ENCODE data around the gene PALLD. TPM values are rescaled to one million over a fixed set of nuclear protein-coding genes. Genes with fewer than 3 reads are reported as not detected.

Gene PALLD
- total RNA-seq, 1 experiment from 2014 or later, result 18.3 TPM

DNA sequence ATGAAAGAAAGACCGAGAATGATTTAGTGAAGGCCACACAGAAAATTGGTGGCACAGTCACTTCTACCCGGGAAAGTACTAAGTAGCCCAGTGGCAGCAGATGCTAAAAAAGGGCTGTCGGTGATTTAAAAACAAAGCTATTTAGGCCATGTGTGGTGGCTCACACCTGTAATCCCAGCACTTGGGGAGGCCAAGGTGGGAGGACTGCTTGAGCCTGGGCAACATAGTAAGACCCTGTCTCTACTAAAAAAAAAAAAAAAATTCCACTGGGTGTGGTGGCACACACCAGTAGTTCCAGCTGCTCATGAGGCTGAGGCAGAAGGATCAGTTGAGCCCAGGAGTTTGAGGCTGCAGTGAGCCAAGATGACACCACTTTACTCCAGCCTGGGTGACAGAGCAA, 369.0 kb downstream of the PALLD start:
- no peak overlapping the region for H2AK5ac ChIP-seq (ENCODE audit: insufficient read length, low read length)
- H3K27ac Mint-ChIP-seq, result no peak overlapping the region
- DNase-seq, result no peak
- H3K4me3 Mint-ChIP-seq, result no peak overlapping the region
- no peaks in the 10 kb centered on the region for H3K23me2 ChIP-seq (ENCODE audit: insufficient read length, low read depth, low read length, poor library complexity, severe bottlenecking)
- no peak overlapping the region for H2BK120ac ChIP-seq (ENCODE audit: low read depth, low read length, poor library complexity, severe bottlenecking)
- H4K5ac ChIP-seq (ENCODE audit: insufficient read length, low read depth, low read length), result no peak overlapping the region
- H3K4me2 ChIP-seq (ENCODE audit: insufficient read depth, insufficient read length, low read length), result no peak overlapping the region
- no peak overlapping the region for H3K9ac ChIP-seq (ENCODE audit: extremely low read depth, insufficient read length, low read length)
- no peaks in the 10 kb centered on the region for H3K79me2 ChIP-seq (ENCODE audit: insufficient read depth, low read length)
- H3K18ac ChIP-seq (ENCODE audit: insufficient read length, low read depth, low read length), result no peak overlapping the region
- no peak overlapping the region for H2BK15ac ChIP-seq (ENCODE audit: low read depth, low read length)
- H2AFZ ChIP-seq (ENCODE audit: low read length), result no peak overlapping the region
- TF ChIP-seq, protein P1, sequence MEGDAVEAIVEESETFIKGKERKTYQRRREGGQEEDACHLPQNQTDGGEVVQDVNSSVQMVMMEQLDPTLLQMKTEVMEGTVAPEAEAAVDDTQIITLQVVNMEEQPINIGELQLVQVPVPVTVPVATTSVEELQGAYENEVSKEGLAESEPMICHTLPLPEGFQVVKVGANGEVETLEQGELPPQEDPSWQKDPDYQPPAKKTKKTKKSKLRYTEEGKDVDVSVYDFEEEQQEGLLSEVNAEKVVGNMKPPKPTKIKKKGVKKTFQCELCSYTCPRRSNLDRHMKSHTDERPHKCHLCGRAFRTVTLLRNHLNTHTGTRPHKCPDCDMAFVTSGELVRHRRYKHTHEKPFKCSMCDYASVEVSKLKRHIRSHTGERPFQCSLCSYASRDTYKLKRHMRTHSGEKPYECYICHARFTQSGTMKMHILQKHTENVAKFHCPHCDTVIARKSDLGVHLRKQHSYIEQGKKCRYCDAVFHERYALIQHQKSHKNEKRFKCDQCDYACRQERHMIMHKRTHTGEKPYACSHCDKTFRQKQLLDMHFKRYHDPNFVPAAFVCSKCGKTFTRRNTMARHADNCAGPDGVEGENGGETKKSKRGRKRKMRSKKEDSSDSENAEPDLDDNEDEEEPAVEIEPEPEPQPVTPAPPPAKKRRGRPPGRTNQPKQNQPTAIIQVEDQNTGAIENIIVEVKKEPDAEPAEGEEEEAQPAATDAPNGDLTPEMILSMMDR (conservative IDR thresholded peaks at IDR 0.05), result no peak
- no peaks in the 10 kb centered on the region for H4K20me1 ChIP-seq (ENCODE audit: control insufficient read depth, insufficient read depth, insufficient read length)
- no peaks in the 10 kb centered on the region for H3K9me3 ChIP-seq (ENCODE audit: control insufficient read depth, low read depth, low read length)
- no peak overlapping the region for H3K4ac ChIP-seq (ENCODE audit: low read depth, low read length)
- no peak overlapping the region for H4K91ac ChIP-seq (ENCODE audit: insufficient read length, low read depth, low read length)
- H2BK20ac ChIP-seq (ENCODE audit: low read depth, low read length, poor library complexity, severe bottlenecking), result no peak overlapping the region
- no peak overlapping the region for H3T11ph ChIP-seq (ENCODE audit: low read length)
- no peaks in the 10 kb centered on the region for H3K27me3 Mint-ChIP-seq (ENCODE audit: low read depth)
- no peak overlapping the region for H3K14ac ChIP-seq (ENCODE audit: insufficient read depth, low read length)
- H3K4me1 Mint-ChIP-seq, result peaks cover 6 to 15% of the 10 kb centered on the region in 2 experiments
- WGBS (ENCODE audit: extremely low coverage, insufficient read length, low lambda C conversion rate), result no CpG with 5 or more reads among the region's 3 CpGs
- no peaks in the 10 kb centered on the region; a peak in 1 of 5 replicates for H3K9me3 Mint-ChIP-seq
- H3K56ac ChIP-seq (ENCODE audit: insufficient read length, low read depth, low read length), result no peak overlapping the region
- no peak overlapping the region for H3K27ac ChIP-seq (ENCODE audit: insufficient read length, low read depth, low read length)
- no peak overlapping the region for H2BK12ac ChIP-seq (ENCODE audit: insufficient read length, low read depth, low read length)
- peaks cover 5% of the 10 kb centered on the region for H3K4me1 ChIP-seq (ENCODE audit: insufficient read depth, low read length)
- H4K8ac ChIP-seq (replicated peaks; ENCODE audit: insufficient read length, low read depth, low read length), result no peak overlapping the region
- no peak overlapping the region for H2BK5ac ChIP-seq (ENCODE audit: insufficient read length, low read length)
- H3K79me1 ChIP-seq (ENCODE audit: insufficient read depth, low read depth, low read length, poor library complexity, severe bottlenecking), result no peaks in the 10 kb centered on the region
- no peak overlapping the region for H3K23ac ChIP-seq (ENCODE audit: insufficient read length, low read depth, low read length)
- no peaks in the 10 kb centered on the region; the same call in 1 of the 2 replicates for H3K27me3 ChIP-seq (ENCODE audit: insufficient read depth, low read length)
- H3K36me3 Mint-ChIP-seq (ENCODE audit: insufficient read depth in 1 of 3, low read depth in 3 of 3), result 0 out of 7 replicates have a peak, but pooled peaks cover 0 to 4% (median 0%) of the 10 kb centered on the region in 3 experiments

All from H9 (cell line).